ENCODE results near the gene S100A8.

- TF ChIP-seq CTCF (conservative IDR thresholded peaks at IDR 0.05; ENCODE audit: low read depth, low read length) = no peak
- no peak for TF ChIP-seq EZH2 (IDR thresholded peaks at IDR 0.05; ENCODE audit: borderline replicate concordance, low read depth, low read length, poor library complexity, severe bottlenecking)
These were observed 25.2 kb downstream of the S100A8 start for GRCh38 chr1:153365696-153366095.
